Muscle layer of duodenum (tissue), 2 donors: Measurements from ENCODE around the gene VTA1.

Experiments used
- H3K27ac ChIP-seq: one replicate; pipeline ENCODE4 v1.7.0; 2013; ENCODE audit warnings: mild to moderate bottlenecking, low read length
- H3K27me3 ChIP-seq: one replicate; pipeline ENCODE4 v1.7.0; 2013; ENCODE audit warnings: low read depth, mild to moderate bottlenecking, control low read depth, low read length
- H3K36me3 ChIP-seq, 2 donors: one replicate each; pipeline ENCODE4 v1.7.0; 2013; ENCODE audit warnings: low read length in 2 of 2, control low read depth in 1 of 2, mild to moderate bottlenecking in 1 of 2; ENCODE audit not compliant: insufficient read depth in 2 of 2, control insufficient read depth in 1 of 2
- H3K4me1 ChIP-seq, 2 donors: one replicate each; pipeline ENCODE4 v1.7.0; 2013; ENCODE audit warnings: low read length in 2 of 2, mild to moderate bottlenecking in 2 of 2, control low read depth in 1 of 2, moderate library complexity in 1 of 2; ENCODE audit not compliant: insufficient read depth in 2 of 2, control insufficient read depth in 1 of 2
- H3K4me3 ChIP-seq, 2 donors: one replicate each; pipeline ENCODE4 v1.7.0; 2013; ENCODE audit warnings: low read length in 2 of 2, low read depth in 1 of 2, mild to moderate bottlenecking in 1 of 2
- H3K9me3 ChIP-seq, 2 donors: one replicate each; pipeline ENCODE4 v1.7.0; 2013; ENCODE audit warnings: low read length in 2 of 2, control low read depth in 1 of 2, mild to moderate bottlenecking in 1 of 2; ENCODE audit not compliant: control insufficient read depth in 1 of 2
- donor health status: healthy.

Gene VTA1

DNA sequence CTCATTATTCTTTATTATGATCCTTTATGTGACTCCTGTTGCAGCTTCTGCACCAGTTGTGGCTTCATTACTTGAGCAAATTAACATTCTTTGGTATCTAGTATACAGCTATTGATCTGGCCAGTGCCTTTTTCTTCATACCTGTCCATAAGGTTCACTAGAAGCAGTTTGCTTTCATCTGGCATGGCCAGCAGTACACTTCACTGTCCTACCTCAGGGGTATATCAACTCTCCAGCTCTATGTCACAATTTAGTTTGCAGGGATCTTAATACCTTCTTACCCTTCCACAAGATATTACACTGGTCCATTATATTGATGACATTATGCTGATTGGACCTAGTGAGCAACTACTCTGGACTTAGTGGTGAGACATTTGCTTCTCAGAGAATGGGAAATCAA, 46.6 kb downstream of the VTA1 start:
- H3K27me3 ChIP-seq = no peaks in the 10 kb centered on the region
- no peaks in the 10 kb centered on the region for H3K9me3 ChIP-seq
- H3K27ac ChIP-seq = no peak overlapping the region
- no peaks in the 10 kb centered on the region for H3K4me1 ChIP-seq
- no peak overlapping the region for H3K4me3 ChIP-seq
- peaks cover 0 to 8% of the 10 kb centered on the region in 2 donors for H3K36me3 ChIP-seq

DNA sequence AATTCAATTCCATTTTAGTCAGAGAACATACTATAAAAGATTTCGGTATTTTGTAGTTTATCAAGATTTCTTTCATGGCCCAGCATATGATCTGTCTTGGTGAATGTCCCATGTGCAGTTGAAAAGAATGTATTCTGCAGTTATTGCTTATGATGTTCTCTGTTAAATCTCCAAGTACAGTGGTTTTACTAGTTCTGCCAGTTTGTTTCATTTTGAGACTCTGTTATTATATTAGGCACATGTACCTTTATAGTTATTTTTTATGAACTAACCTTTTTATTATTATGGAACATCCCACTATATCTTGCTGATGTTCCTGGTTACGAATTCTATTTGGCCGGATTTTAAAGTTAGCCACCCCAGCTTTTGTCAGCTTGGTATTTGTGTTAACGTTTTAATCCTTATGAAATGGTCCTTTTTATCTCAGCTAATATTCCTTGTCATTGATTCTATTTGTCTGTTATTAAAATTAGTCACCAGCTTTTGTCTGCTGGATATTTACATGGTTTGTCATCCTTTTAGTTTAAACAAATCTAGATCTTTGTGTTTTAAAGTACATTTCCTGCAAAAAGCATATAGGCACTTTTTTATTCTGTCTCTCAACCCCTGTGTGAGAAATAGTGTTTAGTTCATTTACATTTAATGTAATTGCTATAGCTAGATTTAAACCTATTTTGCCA, 48.9 kb downstream of the VTA1 start:
- Histone ChIP-seq H3K36me3 (peaks cover 3% of the 10 kb centered on the region in 2 donors), H3K27me3 (no peaks in the 10 kb centered on the region), H3K4me1 (no peaks in the 10 kb centered on the region), H3K27ac (no peak overlapping the region), H3K4me3 (no peak overlapping the region), H3K9me3 (no peaks in the 10 kb centered on the region)

DNA sequence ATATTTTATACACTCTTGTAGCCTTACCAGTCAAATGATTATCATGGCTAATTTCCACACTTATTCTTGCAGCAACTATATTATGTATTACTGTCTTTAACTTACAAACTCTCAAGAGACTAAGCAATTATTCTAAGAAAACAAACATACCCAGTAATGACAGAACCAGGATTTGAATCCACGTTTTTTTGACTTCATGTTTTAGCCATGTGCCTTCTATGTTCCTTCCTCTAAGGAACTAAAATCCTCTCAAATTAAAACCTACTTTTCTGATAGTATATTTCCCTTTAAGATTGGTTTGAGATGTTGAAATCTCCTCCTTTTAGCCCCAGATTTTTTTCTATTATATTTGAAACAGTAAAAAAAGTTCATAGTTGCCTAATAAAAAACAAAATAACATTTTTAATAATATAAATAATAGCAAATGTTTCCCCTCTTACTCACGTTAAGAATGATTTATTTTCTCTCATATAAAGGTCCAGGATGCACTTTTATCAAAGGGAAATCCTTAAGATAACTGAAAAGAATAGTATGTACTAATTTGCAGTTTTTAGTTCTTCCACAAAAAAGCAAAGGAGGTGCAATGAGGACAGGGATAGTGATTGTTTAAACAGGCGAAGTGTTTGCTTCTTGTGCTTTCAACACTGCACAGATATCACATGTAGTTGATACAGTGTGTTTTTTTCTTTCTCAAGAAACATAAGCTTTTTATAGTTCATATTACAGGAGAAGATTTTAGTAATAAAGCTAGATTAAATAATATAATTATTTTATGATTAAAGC, 54.0 kb downstream of the VTA1 start:
- H3K27me3 ChIP-seq = no peaks in the 10 kb centered on the region
- no peak overlapping the region for H3K27ac ChIP-seq
- H3K4me1 ChIP-seq = no peaks in the 10 kb centered on the region

GRCh38 chr6:142207265-142207877, 60.3 kb downstream of the VTA1 start:
- H3K4me3 ChIP-seq = no peak overlapping the region
- H3K36me3 ChIP-seq = peaks cover 11 to 20% of the 10 kb centered on the region in 2 donors

More for the DNA sequence above, 54.0 kb downstream of the VTA1 start:
- Histone ChIP-seq H3K9me3 (no peaks in the 10 kb centered on the region), H3K4me3 (no peak overlapping the region), H3K36me3 (peaks cover 3 to 10% of the 10 kb centered on the region in 2 donors)

GRCh38 chr6:142210606-142211005, 63.5 kb downstream of the VTA1 start:
- Histone ChIP-seq H3K27ac (no peak overlapping the region), H3K4me3 (no peak overlapping the region), H3K4me1 (no peaks in the 10 kb centered on the region), H3K36me3 (peaks cover 23 to 25% of the 10 kb centered on the region in 2 donors), H3K9me3 (peaks cover 0 to 3% of the 10 kb centered on the region in 2 donors), H3K27me3 (no peaks in the 10 kb centered on the region)

More at GRCh38 chr6:142207265-142207877, 60.3 kb downstream of the VTA1 start:
- Histone ChIP-seq H3K27me3 (no peaks in the 10 kb centered on the region), H3K27ac (no peak overlapping the region), H3K9me3 (no peaks in the 10 kb centered on the region), H3K4me1 (no peaks in the 10 kb centered on the region)

GRCh38 chr6:142213402-142213801, 66.3 kb downstream of the VTA1 start:
- Histone ChIP-seq H3K27ac (no peak overlapping the region), H3K9me3 (peaks cover 0 to 3% of the 10 kb centered on the region in 2 donors), H3K4me3 (no peak overlapping the region), H3K27me3 (no peaks in the 10 kb centered on the region), H3K4me1 (no peaks in the 10 kb centered on the region), H3K36me3 (peaks cover 12 to 29% of the 10 kb centered on the region in 2 donors)

- H3K4me1 ChIP-seq = no peaks in the 10 kb centered on the region
- H3K27me3 ChIP-seq = no peaks in the 10 kb centered on the region
- peaks cover 8 to 10% of the 10 kb centered on the region in 2 donors for H3K36me3 ChIP-seq
- H3K27ac ChIP-seq = no peak overlapping the region
- H3K9me3 ChIP-seq = no peaks in the 10 kb centered on the region
- H3K4me3 ChIP-seq = no peak overlapping the region
These were observed 71.4 kb downstream of the VTA1 start for GRCh38 chr6:142218446-142218845.

GRCh38 chr6:142222022-142222421, 75.0 kb downstream of the VTA1 start:
- Histone ChIP-seq H3K4me3 (no peak overlapping the region), H3K4me1 (no peaks in the 10 kb centered on the region), H3K36me3 (peaks cover 5 to 7% of the 10 kb centered on the region in 2 donors), H3K9me3 (peaks cover 0 to 2% of the 10 kb centered on the region in 2 donors), H3K27ac (no peak overlapping the region), H3K27me3 (no peaks in the 10 kb centered on the region)

GRCh38 chr6:142223938-142224337, 76.9 kb downstream of the VTA1 start:
- no peaks in the 10 kb centered on the region for H3K4me1 ChIP-seq
- no peak overlapping the region for H3K27ac ChIP-seq
- H3K9me3 ChIP-seq = peaks cover 0 to 4% of the 10 kb centered on the region in 2 donors
- no peak overlapping the region for H3K4me3 ChIP-seq
- no peaks in the 10 kb centered on the region for H3K36me3 ChIP-seq
- no peaks in the 10 kb centered on the region for H3K27me3 ChIP-seq

DNA sequence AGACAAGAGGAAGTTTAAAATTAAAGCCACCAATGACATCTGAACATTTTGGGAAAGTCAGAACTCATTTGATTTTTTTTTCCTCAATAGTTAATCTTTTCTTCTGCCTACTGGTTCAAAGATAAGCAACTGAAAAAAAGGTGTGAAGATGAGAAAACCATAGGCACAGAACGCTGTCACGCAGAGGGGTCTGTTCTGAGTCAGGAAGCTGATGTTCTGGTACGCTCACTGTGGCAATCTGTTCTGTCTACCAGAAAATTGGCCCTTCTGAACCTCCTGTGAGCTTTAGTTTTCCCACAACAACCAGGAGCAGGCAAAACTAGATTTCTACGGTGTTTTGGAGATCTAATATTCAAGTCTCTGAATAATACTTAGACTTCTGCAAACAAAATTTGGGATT, 78.1 kb downstream of the VTA1 start:
- H3K27ac ChIP-seq = no peak overlapping the region
- H3K4me1 ChIP-seq = no peaks in the 10 kb centered on the region
- H3K4me3 ChIP-seq = no peak overlapping the region
- H3K27me3 ChIP-seq = no peaks in the 10 kb centered on the region
- H3K9me3 ChIP-seq = peaks cover 0 to 4% of the 10 kb centered on the region in 2 donors
- no peaks in the 10 kb centered on the region for H3K36me3 ChIP-seq

DNA sequence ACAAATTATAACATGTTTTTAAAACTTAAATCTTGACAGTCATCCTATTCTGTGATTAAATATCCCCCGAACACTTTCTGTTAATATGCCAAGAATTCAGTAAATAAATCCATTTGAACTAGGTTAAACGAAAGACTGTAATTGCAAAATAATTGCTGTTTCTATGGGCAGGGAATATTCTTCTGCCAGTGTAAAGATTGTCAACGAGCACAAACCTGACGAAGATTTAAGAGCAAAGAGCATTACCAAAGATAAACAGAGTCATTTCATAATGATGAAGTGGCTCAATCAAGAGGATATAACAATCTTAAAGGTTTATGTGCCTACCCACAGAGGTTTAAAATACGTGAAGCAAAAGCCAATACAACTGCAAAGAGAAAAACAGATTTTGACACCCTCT, 78.5 kb downstream of the VTA1 start:
- Histone ChIP-seq H3K27ac (no peak overlapping the region), H3K27me3 (no peaks in the 10 kb centered on the region), H3K4me1 (no peaks in the 10 kb centered on the region), H3K9me3 (peaks cover 0 to 4% of the 10 kb centered on the region in 2 donors), H3K36me3 (no peaks in the 10 kb centered on the region), H3K4me3 (no peak overlapping the region)
